K562 (cell line): ENCODE results near the gene RAP1A. TPM values are rescaled to one million over a fixed set of nuclear protein-coding genes. Genes with fewer than 3 reads are reported as not detected.

Source experiments
- ATAC-seq: fragments of 200-7000 bp; cut with Tn5 transposase; 3 replicates; pipeline ENCODE4 v1.9.1; 2020; ENCODE audit warnings: moderate library complexity
- BruUV-seq: library from RNA; stranded (reverse); fragments of 400-500 nt; replicated peaks from 2 replicates; lab custom pipeline; 2021; lab: Mats Ljungman, UMichigan
- CTCF ChIA-PET: fragments of 300-600 bp; formaldehyde crosslinking; extraction: SDS; loops from one replicate; lab custom pipeline; 2021; ENCODE audit warnings: low intra/inter-chr PET ratio; lab: Yijun Ruan, JAX
- POLR2A ChIA-PET: fragments of 300-600, 350-650 bp; sonication (Branson Sonifier 250); formaldehyde crosslinking; extraction: SDS; loops from one replicate; lab custom pipeline; 2021; ENCODE audit warnings: antibody characterized with exemption, inconsistent platforms; lab: Yijun Ruan, JAX
- DNase-seq, 4 experiments: peaks; one replicate each; pipeline versions ENCODE4 v3.0.0 to v3.0.0-alpha.2; 2011 to 2018; ENCODE audit warnings: low spot score in 3 of 4, mixed read lengths in 3 of 4; ENCODE audit errors: extremely low read depth in 1 of 4
- FAIRE-seq: peaks from 2 replicates; lab custom pipeline; 2011; peaks lifted over from hg19 to GRCh38; lab: Jason Lieb, UNC
- H2AFZ ChIP-seq: 2 replicates; pipeline ENCODE4 v1.6.0; 2011; ENCODE audit warnings: low read depth, low read length, control low read depth, inconsistent platforms
- H3K27ac ChIP-seq: fragments of 200-600 bp; 3 replicates; pipeline ENCODE4 v1.8.0; 2011; ENCODE audit warnings: low read depth, mild to moderate bottlenecking, control low read depth, inconsistent platforms, low read length, moderate library complexity, mixed read lengths; ENCODE audit errors: extremely low read depth
- H3K27me3 ChIP-seq, 2 experiments: fragments of 300-600 bp in 1 of 2; 2 replicates in 1 of 2; 3 replicates in 1 of 2; pipeline versions ENCODE4 v1.6.0 to v1.8.0; 2011; ENCODE audit warnings: inconsistent platforms in 2 of 2, low read length in 2 of 2, mild to moderate bottlenecking in 1 of 2, mixed read lengths in 1 of 2, moderate library complexity in 1 of 2; ENCODE audit not compliant: control insufficient read depth in 2 of 2, insufficient read depth in 2 of 2
- H3K36me3 ChIP-seq: fragments of 300-600 bp; 3 replicates; pipeline ENCODE4 v1.8.0; 2011; ENCODE audit warnings: mild to moderate bottlenecking, low read length, inconsistent platforms; ENCODE audit not compliant: control insufficient read depth, insufficient read depth
- H3K4me1 ChIP-seq, 2 experiments: fragments of 200-600 bp in 1 of 2; replicated peaks in 1 of 2; 2 replicates in 1 of 2; 3 replicates in 1 of 2; pipeline versions ENCODE4 v1.5.1 to v1.8.0; 2011; ENCODE audit warnings: inconsistent platforms in 2 of 2, low read length in 2 of 2, mild to moderate bottlenecking in 1 of 2, mixed read lengths in 1 of 2, moderate library complexity in 1 of 2; ENCODE audit not compliant: control insufficient read depth in 2 of 2, insufficient read depth in 2 of 2
- H3K4me2 ChIP-seq: 2 replicates; pipeline ENCODE4 v1.6.1; 2011; ENCODE audit warnings: low read length, control low read depth, inconsistent platforms, mixed read lengths; ENCODE audit not compliant: insufficient read depth
- H3K4me3 ChIP-seq: fragments of 200-600 bp; sonication (generic), shearing (Covaris generic); 2 replicates; pipeline ENCODE4 v1.5.1; 2016; ENCODE audit warnings: control low read depth, inconsistent platforms
- H3K79me2 ChIP-seq: fragments of 200-600 bp; 3 replicates; pipeline ENCODE4 v1.8.0; 2011; ENCODE audit warnings: low read length, inconsistent platforms; ENCODE audit not compliant: control insufficient read depth, insufficient read depth
- H3K9ac ChIP-seq, 2 experiments: 2 replicates each; pipeline versions ENCODE4 v1.6.0 to v1.6.1; 2011; ENCODE audit warnings: low read depth in 2 of 2, low read length in 2 of 2, control low read depth in 1 of 2, inconsistent platforms in 1 of 2, mild to moderate bottlenecking in 1 of 2, mixed read lengths in 1 of 2; ENCODE audit not compliant: insufficient read depth in 1 of 2
- H3K9me1 ChIP-seq: one replicate; pipeline ENCODE4 v1.6.0; 2011; ENCODE audit warnings: inconsistent platforms, mild to moderate bottlenecking, low read length, moderate library complexity; ENCODE audit not compliant: control insufficient read depth, insufficient read depth
- H3K9me3 ChIP-seq: replicated peaks from 2 replicates; pipeline ENCODE4 v1.5.1; 2011; ENCODE audit warnings: low read depth, low read length, inconsistent platforms; ENCODE audit not compliant: control insufficient read depth, insufficient read depth
- H4K20me1 ChIP-seq: replicated peaks from 2 replicates; pipeline ENCODE4 v1.6.1; 2011; ENCODE audit warnings: low read length, inconsistent platforms, mixed read lengths; ENCODE audit not compliant: control insufficient read depth, insufficient read depth
- BMI1 ChIP-seq: fragments of 150-350 bp; IDR thresholded peaks from 2 replicates; pipeline ENCODE4 v1.6.1; 2014; ENCODE audit warnings: low read length
- ESRRA ChIP-seq: fragments of 450-650 bp; IDR thresholded peaks from 2 replicates; pipeline ENCODE4 v1.6.1; 2014; ENCODE audit warnings: low read depth, mild to moderate bottlenecking, moderate library complexity, borderline replicate concordance
- FOXK1 ChIP-seq: sonication (generic); formaldehyde crosslinking; IDR thresholded peaks from 2 replicates; pipeline ENCODE4 v1.8.0; 2022; ENCODE audit warnings: missing genetic modification reagents, mild to moderate bottlenecking, borderline replicate concordance
- ZKSCAN8 ChIP-seq: fragments of 200-800 bp; sonication (Bioruptor generic); IDR thresholded peaks from 2 replicates; pipeline ENCODE4 v1.6.1; 2016; ENCODE audit warnings: missing genetic modification characterization, missing compliant biosample characterization
- ZNF217 ChIP-seq: sonication (generic); formaldehyde crosslinking; IDR thresholded peaks from 2 replicates; pipeline ENCODE4 v1.8.0; 2022; ENCODE audit warnings: mild to moderate bottlenecking, missing genetic modification reagents
- ZNF518B ChIP-seq: fragments of 250-450 bp; sonication (Bioruptor Pico); IDR thresholded peaks from 2 replicates; pipeline ENCODE4 v1.5.0; 2021; ENCODE audit warnings: mild to moderate bottlenecking, moderate library complexity
- ZNF77 ChIP-seq: fragments of 250-450 bp; sonication (Bioruptor Pico); IDR thresholded peaks from 2 replicates; pipeline ENCODE4 v1.5.0; 2020
- WGBS: fragments of 100-300 bp; shearing (Covaris generic); methylation state at CpG from one replicate; pipeline ENCODE4 v1.1.6; 2016; ENCODE audit warnings: low coverage, mixed read lengths; ENCODE audit not compliant: insufficient coverage; ENCODE audit errors: missing lambda C conversion rate; 5-methylcytosine and 5-hydroxymethylcytosine counted together
- in situ Hi-C: fragments of 300-500 bp; cut with MboI; formaldehyde crosslinking; loops from 4 replicates; pipeline ENCODE4 v1.15.0; 2018; ENCODE audit warnings: inconsistent platforms, mixed read lengths
- intact Hi-C: fragments of 100-400 bp; cut with micrococcal nuclease; formaldehyde crosslinking; loops from 2 replicates; pipeline ENCODE4 v1.14.2; 2022
- polyA plus RNA-seq, 8 experiments: library from polyadenylated mRNA; depleted of rRNA in 4 of 8; stranded (reverse) in 5 of 8; unstranded in 3 of 8; fragments of >200 nt; fragmentation: Nextera tagmentation in 2 of 8; fragmentation: Illumina TruSeq in 1 of 8; extraction: Ambion mirVana in 2 of 8; extraction: Trizol in 1 of 8; gene quantifications; 2 replicates each; pipeline versions ENCODE4 v1.2.1 to v1.2.3, GENCODE V29; 2011 to 2014; ENCODE audit warnings: inconsistent platforms in 1 of 8, missing spikeins in 1 of 8
- total RNA-seq, 7 experiments: library from RNA; depleted of rRNA in 6 of 7; stranded (reverse); fragments of >200 nt in 6 of 7; fragmentation: Illumina TruSeq in 2 of 7; extraction: Trizol in 2 of 7; gene quantifications; 2 replicates each; pipeline versions ENCODE4 v1.2.1 to v1.2.3, GENCODE V29; 2011 to 2021; ENCODE audit warnings: low replicate concordance in 1 of 7

RAP1A gene
- total and polyA plus RNA-seq, 9 of the 15 experiments (the other 6 are each of a cell fraction or from before 2014, with no cell fraction given) = 13.4 to 86.2 (median 32.5) TPM

- 25% methylated on average over 3 of the region's 3 CpGs for WGBS
Observed at GRCh38 chr1:111569913-111570312, 49.7 kb upstream of the RAP1A start.

More at GRCh38 chr1:111569913-111570312, 49.7 kb upstream of the RAP1A start:
- no TSS peak for BruUV-seq
- no peak for ATAC-seq
- Histone ChIP-seq H3K27me3 (peaks cover 0 to 3% of the 10 kb centered on the region in 2 experiments; a peak in 1 of 5 replicates), H2AFZ (no peak overlapping the region), H3K27ac (no peak overlapping the region), H3K4me3 (no peak overlapping the region), H3K4me1 (peaks cover 0 to 17% of the 10 kb centered on the region in 2 experiments; a peak in 3 of 5 replicates), H3K79me2 (no peaks in the 10 kb centered on the region), H3K9me1 (no peaks in the 10 kb centered on the region), H3K9me3 (no peaks in the 10 kb centered on the region), H3K9ac (no peak overlapping the region), H4K20me1 (no peaks in the 10 kb centered on the region), H3K4me2 (no peak overlapping the region), H3K36me3 (no peaks in the 10 kb centered on the region)
- intact Hi-C loops (no loop called here), in situ Hi-C loops (no loop called here)
- ChIA-PET CTCF (no interaction called here), POLR2A (no interaction called here)
- FAIRE-seq = no peak
- no peak for DNase-seq
- TF ChIP-seq BMI1 = no peak
- TF ChIP-seq ZNF77 = no peak
- no peak for TF ChIP-seq ZNF217 (CRISPR knock-in tag)
- no peak for TF ChIP-seq ZKSCAN8
- no peak for TF ChIP-seq FOXK1 (CRISPR knock-in tag)
- TF ChIP-seq ZNF518B = no peak
- TF ChIP-seq ESRRA = peak; percentile 28; the same call in 1 of the 2 replicates
